Activated CD4-positive, alpha-beta memory T cell treated with anti-CD3 and anti-CD28 coated beads for 36 hours (primary cell): Measurements from ENCODE around the gene SHISAL1. TPM values are rescaled to one million over a fixed set of nuclear protein-coding genes. Genes with fewer than 3 reads are reported as not detected.
"Not testable (repeated sequence)": the region's sequence is repeated elsewhere in the genome, so short reads cannot be mapped to it uniquely, and the experiment has no call there.

ENCODE experiments used
- CTCF ChIA-PET: fragments of 350-600 bp; sonication (Branson Sonifier 250); formaldehyde crosslinking; loops from one replicate; lab custom pipeline; 2021; ENCODE audit warnings: antibody characterized with exemption, inconsistent platforms; lab: Charles Lee
- POLR2A ChIA-PET: fragments of 350-600 bp; sonication (Branson Sonifier 250); formaldehyde crosslinking; loops from one replicate; lab custom pipeline; 2021; ENCODE audit warnings: antibody characterized with exemption; lab: Charles Lee
- DNase-seq: peaks from one replicate; pipeline ENCODE4 v3.0.0-alpha.2; 2020
- H3K27ac Mint-ChIP-seq: one replicate; pipeline ENCODE4 v1.8.0; 2021; ENCODE audit warnings: mixed read lengths
- H3K27me3 Mint-ChIP-seq: one replicate; pipeline ENCODE4 v1.8.0; 2021; ENCODE audit warnings: mixed read lengths
- H3K36me3 Mint-ChIP-seq: one replicate; pipeline ENCODE4 v1.8.0; 2021; ENCODE audit warnings: mixed read lengths
- H3K4me1 Mint-ChIP-seq: one replicate; pipeline ENCODE4 v1.8.0; 2021; ENCODE audit warnings: low read depth, mixed read lengths
- H3K4me3 Mint-ChIP-seq: one replicate; pipeline ENCODE4 v1.8.0; 2021; ENCODE audit warnings: mild to moderate bottlenecking, mixed read lengths
- H3K9me3 Mint-ChIP-seq: one replicate; pipeline ENCODE4 v1.8.0; 2021; ENCODE audit warnings: mixed read lengths
- intact Hi-C: fragments of 100-400 bp; cut with micrococcal nuclease; formaldehyde crosslinking; loops from one replicate; pipeline ENCODE4 v1.15.1; 2023
- total RNA-seq, 2 experiments: library from RNA; stranded (reverse); gene quantifications; one replicate each; pipeline ENCODE4 v1.2.3, GENCODE V29; 2021

The SHISAL1 gene
- total RNA-seq, 2 experiments from 2014 or later = not detected

DNA sequence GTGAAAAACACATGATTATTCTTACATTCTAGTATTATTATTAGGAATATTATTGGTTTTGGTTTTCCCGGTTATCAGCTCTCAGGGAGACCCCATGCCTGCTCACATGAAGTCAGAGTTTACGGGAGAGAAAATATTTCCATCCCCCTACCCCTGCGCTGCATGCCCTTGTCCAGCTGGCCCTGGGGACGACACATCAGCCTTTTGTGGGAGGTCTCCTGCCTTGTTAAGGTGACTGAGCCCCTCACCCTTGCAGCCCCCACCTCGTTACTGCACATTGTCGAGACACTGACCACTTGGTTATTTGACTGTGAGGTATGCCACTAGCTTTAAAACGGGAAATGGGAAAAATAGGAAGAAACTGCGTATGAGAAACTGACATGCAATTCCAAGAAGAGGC is 69.0 kb downstream of the SHISAL1 start:
- POLR2A ChIA-PET = no interaction called here
- Mint-ChIP-seq H3K36me3 (no peaks in the 10 kb centered on the region), H3K27ac (no peak overlapping the region), H3K4me3 (no peak overlapping the region), H3K4me1 (no peaks in the 10 kb centered on the region), H3K9me3 (no peaks in the 10 kb centered on the region), H3K27me3 (peaks cover 38% of the 10 kb centered on the region)
- CTCF ChIA-PET = no interaction called here
- intact Hi-C loops = no loop called here
- DNase-seq = no peak

DNA sequence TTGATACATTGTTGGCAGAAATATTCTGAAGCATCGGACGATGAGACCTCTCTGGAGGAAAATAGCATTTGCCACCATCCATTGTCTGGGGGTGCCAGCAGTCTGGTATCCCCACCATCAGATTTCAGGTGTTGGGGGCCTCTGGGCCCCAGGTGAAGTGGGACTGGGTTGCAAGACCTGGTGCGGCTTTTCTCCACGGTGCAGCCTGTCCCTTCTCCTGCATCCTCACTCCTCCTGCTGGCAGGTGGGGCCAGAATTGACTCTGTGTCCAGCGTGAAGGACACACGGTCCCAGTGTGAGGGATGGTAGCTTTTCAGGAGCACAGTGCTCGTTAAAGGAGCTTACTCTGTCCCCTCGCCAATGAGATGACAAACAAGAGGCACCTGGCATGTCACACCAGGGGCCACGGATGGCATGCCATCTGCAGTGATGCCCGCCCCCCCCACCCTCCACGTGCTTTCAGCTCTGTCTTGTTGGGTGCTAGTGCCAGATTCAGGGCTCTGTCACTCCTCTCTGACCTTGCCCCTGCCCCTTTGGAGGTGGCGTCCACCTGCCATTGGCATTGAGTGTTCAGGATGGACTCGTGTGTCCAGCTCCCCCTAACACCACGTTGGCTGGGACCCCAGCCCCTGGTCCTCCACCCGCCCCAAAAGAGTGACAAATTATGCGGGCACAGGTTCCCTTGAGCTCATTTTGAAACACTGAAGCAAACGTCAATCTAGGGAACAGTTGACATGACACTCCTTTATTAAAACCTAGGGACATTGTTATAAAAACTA is 69.6 kb downstream of the SHISAL1 start:
- H3K36me3 Mint-ChIP-seq = no peaks in the 10 kb centered on the region
- ChIA-PET POLR2A (no interaction called here), CTCF (no interaction called here)
- no peaks in the 10 kb centered on the region for H3K9me3 Mint-ChIP-seq
- no peak overlapping the region for H3K4me3 Mint-ChIP-seq
- no peaks in the 10 kb centered on the region for H3K4me1 Mint-ChIP-seq
- intact Hi-C loops = no loop called here
- peaks cover 36% of the 10 kb centered on the region for H3K27me3 Mint-ChIP-seq
- no peak overlapping the region for H3K27ac Mint-ChIP-seq
- peak; percentile 3 for DNase-seq

DNA sequence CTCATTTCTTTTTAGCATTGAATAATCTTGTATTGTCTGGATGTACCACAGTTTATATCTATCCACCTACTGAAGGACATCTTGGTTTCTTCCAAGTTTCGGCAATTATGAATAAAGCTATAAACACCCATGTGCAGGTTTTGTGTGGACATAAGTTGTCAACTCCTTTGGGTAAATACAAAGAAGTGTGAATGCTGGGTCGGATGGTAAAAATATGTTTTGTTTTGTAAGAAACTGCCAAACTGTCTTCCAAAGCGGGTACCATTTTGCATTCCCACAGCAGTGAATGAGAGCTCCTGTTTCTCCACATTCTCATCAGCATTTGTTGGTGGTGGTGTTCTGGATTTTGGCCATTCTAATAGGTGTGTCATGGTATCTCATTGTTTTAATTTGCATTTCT is 71.6 kb downstream of the SHISAL1 start:
- H3K4me1 Mint-ChIP-seq, CTCF ChIA-PET, H3K9me3 Mint-ChIP-seq, POLR2A ChIA-PET, intact Hi-C loops, H3K27ac Mint-ChIP-seq, H3K36me3 Mint-ChIP-seq, H3K4me3 Mint-ChIP-seq, DNase-seq: not testable (repeated sequence)
- peaks cover 35% of the 10 kb centered on the region for H3K27me3 Mint-ChIP-seq

DNA sequence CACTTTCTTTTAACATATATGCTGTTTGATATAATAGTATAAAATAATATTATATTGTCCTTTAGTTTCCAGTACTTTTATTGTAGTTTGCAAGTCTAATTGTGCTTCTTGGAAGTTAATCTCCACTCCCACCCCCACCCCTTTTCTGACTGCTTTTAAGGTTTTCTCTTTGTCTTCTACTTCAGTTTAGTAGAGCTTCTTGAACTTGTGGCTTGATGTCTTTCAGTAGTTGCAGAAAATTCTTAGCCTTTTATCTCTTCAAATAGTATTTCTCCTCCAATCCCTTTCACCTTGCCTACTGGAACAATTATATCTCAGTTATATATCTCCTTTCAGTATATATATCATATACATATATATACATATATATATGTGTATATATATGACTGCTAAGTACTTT is 75.5 kb downstream of the SHISAL1 start:
- intact Hi-C loops = no loop called here
- H3K27ac Mint-ChIP-seq = no peak overlapping the region
- no peaks in the 10 kb centered on the region for H3K4me1 Mint-ChIP-seq
- ChIA-PET POLR2A (no interaction called here), CTCF (interaction anchor here (0.6 kb wide), 1 partner anchor 591 kb away, joined by 3 read pairs; no protein-coding TSS in a partner anchor)
- DNase-seq = no peak
- peaks cover 13% of the 10 kb centered on the region for H3K27me3 Mint-ChIP-seq
- H3K4me3 Mint-ChIP-seq = no peak overlapping the region
- no peaks in the 10 kb centered on the region for H3K36me3 Mint-ChIP-seq
- no peaks in the 10 kb centered on the region for H3K9me3 Mint-ChIP-seq

DNA sequence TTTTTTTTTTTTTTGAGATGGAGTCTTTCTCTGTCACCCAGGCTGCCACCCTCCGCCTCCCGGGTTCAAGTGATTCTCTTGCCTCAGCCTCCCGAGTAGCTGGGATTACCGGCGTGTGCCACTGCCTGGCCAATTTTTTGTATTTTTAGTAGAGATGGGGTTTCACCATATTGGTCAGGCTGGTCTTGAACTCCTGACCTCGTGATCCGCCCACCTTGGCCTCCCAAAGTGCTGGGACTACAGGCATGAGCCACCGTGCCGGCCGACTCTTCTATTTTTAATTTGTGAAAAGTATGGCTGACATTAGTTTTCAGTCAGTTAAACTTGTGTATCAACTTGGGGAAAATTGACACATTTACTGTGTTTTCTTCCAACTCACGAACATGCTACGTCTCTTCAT is 78.4 kb downstream of the SHISAL1 start:
- intact Hi-C loops, DNase-seq, H3K4me1 Mint-ChIP-seq, H3K36me3 Mint-ChIP-seq, H3K4me3 Mint-ChIP-seq, H3K9me3 Mint-ChIP-seq, H3K27me3 Mint-ChIP-seq, H3K27ac Mint-ChIP-seq, POLR2A ChIA-PET, CTCF ChIA-PET: not testable (repeated sequence)

DNA sequence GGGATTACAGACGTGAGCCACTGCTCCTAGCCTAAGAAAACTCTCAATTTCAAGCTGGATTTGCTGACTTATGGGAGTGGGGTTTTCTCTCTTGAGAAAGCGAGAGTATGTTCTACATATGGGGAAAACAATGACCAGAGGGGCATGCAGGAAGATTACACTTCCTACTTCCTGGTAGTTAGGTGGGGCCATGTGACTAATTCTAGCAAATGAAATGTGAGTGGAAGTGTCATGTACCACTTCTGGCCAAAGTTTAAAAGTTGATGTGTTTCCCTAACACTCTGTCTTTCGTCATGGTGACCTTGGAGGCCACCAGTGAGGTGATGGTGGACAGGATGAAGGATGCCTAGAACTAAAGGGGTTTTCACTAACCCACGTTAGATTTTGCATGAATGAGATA is 81.5 kb downstream of the SHISAL1 start:
- DNase-seq = no peak
- H3K4me1 Mint-ChIP-seq = no peaks in the 10 kb centered on the region

DNA sequence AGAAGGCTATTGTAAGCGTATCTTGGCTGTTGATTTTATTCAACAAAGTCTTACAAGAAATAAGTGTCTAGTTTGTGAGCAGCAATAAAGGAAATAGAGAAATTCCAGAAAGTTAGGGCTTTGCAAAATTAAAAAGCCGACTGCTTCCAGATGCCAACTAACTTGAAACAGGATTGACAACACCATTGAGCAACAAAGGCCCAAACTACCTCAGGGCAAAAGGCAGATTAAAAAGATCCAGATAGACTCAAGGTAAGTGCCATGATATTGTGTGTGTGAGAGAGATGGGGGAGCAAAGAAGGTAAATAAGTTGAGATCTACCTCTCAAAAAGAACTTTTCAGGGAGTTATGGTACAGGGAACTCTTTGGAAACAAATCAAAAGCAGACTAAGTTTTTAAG is 82.9 kb downstream of the SHISAL1 start:
- Mint-ChIP-seq H3K27ac (no peak overlapping the region), H3K4me3 (no peak overlapping the region), H3K9me3 (peaks cover 23% of the 10 kb centered on the region), H3K36me3 (peaks cover 5% of the 10 kb centered on the region), H3K27me3 (peaks cover 11% of the 10 kb centered on the region), H3K4me1 (no peaks in the 10 kb centered on the region)
- POLR2A ChIA-PET = no interaction called here
- intact Hi-C loops = no loop called here
- DNase-seq = no peak
- CTCF ChIA-PET = no interaction called here

More for the DNA sequence above, 81.5 kb downstream of the SHISAL1 start:
- Mint-ChIP-seq H3K4me3 (no peak overlapping the region), H3K27me3 (peaks cover 2% of the 10 kb centered on the region), H3K36me3 (peaks cover 5% of the 10 kb centered on the region), H3K27ac (no peak overlapping the region), H3K9me3 (peaks cover 23% of the 10 kb centered on the region)
- POLR2A ChIA-PET = no interaction called here
- intact Hi-C loops = no loop called here
- CTCF ChIA-PET = no interaction called here

GRCh38 chr22:44229331-44229730 is 83.4 kb downstream of the SHISAL1 start:
- intact Hi-C loops = no loop called here
- DNase-seq = no peak
- Mint-ChIP-seq H3K27me3 (peaks cover 11% of the 10 kb centered on the region), H3K27ac (no peak overlapping the region), H3K4me1 (no peaks in the 10 kb centered on the region), H3K9me3 (peaks cover 23% of the 10 kb centered on the region), H3K4me3 (no peak overlapping the region), H3K36me3 (peaks cover 5% of the 10 kb centered on the region)
- CTCF ChIA-PET = no interaction called here
- POLR2A ChIA-PET = no interaction called here

- no peak overlapping the region for H3K27ac Mint-ChIP-seq
- peaks cover 11% of the 10 kb centered on the region for H3K27me3 Mint-ChIP-seq
- H3K9me3 Mint-ChIP-seq = peaks cover 23% of the 10 kb centered on the region
- H3K36me3 Mint-ChIP-seq = peaks cover 5% of the 10 kb centered on the region
- no peak overlapping the region for H3K4me3 Mint-ChIP-seq
- ChIA-PET CTCF (interaction anchor here (1.0 kb wide), 1 partner anchor 44 kb away, joined by 3 read pairs; no protein-coding TSS in a partner anchor), POLR2A (no interaction called here)
- no peaks in the 10 kb centered on the region for H3K4me1 Mint-ChIP-seq
- intact Hi-C loops = no loop called here
- DNase-seq = no peak
Measured at GRCh38 chr22:44225812-44226211, 86.9 kb downstream of the SHISAL1 start.

DNA sequence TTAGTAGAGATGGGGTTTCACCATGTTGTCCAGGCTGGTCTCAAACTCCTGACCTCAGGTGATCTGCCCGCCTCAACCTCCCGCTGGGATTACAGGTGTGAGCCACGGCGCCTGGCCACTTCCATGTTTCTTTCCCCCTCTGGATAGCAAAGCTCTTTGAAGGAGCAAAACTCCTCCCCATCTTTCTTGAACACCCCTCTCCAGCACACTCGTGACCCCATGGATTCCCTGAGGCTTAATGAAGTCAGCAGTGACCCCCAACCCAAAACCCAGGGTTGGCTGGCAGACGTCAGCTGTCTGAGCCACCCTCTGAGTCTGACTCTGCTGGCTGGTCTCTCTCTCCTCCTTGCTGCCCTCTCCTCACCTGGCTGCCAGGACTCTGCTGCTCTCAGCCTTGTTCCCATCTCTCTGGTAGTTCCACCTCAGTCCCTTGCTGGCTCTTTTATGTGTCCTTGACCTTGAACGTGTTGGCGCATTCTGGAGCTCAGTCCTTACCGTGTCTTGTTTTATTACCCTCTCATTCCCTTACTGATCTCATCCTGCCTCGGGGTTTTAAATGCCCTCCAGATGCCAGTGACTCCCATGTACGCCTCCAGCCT is 87.6 kb downstream of the SHISAL1 start:
- Mint-ChIP-seq H3K4me3 (no peak overlapping the region), H3K27me3 (peaks cover 11% of the 10 kb centered on the region), H3K9me3 (peaks cover 23% of the 10 kb centered on the region), H3K36me3 (peaks cover 5% of the 10 kb centered on the region), H3K27ac (no peak overlapping the region), H3K4me1 (no peaks in the 10 kb centered on the region)
- ChIA-PET CTCF (interaction anchor here (1.0 kb wide), 1 partner anchor 43 kb away, joined by 3 read pairs; no protein-coding TSS in a partner anchor), POLR2A (interaction anchor here (0.8 kb wide), 1 partner anchor 32 kb away, joined by 3 read pairs; no protein-coding TSS in a partner anchor)
- no peak for DNase-seq
- intact Hi-C loops = no loop called here

DNA sequence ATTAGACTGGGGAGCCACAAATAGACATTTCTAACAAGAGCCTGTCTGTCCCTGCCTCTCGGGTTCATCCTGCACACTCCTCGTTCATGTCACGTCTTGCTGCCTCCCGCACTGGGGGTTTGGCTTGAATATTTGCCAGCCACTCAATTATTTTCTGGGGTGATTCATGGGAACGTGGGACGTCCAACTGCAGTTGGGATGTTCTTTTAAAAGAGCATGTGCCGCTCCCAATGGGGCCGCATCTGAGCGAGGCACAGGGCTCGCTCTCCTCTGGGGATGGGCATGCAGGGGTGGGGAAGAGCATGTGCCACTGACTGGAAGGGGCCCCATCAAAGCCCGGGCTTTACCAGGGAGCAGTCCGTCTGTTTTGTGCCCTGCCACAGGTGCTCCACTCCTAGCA is 88.6 kb downstream of the SHISAL1 start:
- intact Hi-C loops = no loop called here
- H3K27me3 Mint-ChIP-seq = peaks cover 9% of the 10 kb centered on the region
- H3K36me3 Mint-ChIP-seq = peaks cover 3% of the 10 kb centered on the region
- no peak for DNase-seq
- no peaks in the 10 kb centered on the region for H3K4me1 Mint-ChIP-seq
- no peak overlapping the region for H3K4me3 Mint-ChIP-seq
- POLR2A ChIA-PET = no interaction called here
- H3K9me3 Mint-ChIP-seq = peaks cover 14% of the 10 kb centered on the region
- CTCF ChIA-PET = no interaction called here
- H3K27ac Mint-ChIP-seq = no peak overlapping the region

DNA sequence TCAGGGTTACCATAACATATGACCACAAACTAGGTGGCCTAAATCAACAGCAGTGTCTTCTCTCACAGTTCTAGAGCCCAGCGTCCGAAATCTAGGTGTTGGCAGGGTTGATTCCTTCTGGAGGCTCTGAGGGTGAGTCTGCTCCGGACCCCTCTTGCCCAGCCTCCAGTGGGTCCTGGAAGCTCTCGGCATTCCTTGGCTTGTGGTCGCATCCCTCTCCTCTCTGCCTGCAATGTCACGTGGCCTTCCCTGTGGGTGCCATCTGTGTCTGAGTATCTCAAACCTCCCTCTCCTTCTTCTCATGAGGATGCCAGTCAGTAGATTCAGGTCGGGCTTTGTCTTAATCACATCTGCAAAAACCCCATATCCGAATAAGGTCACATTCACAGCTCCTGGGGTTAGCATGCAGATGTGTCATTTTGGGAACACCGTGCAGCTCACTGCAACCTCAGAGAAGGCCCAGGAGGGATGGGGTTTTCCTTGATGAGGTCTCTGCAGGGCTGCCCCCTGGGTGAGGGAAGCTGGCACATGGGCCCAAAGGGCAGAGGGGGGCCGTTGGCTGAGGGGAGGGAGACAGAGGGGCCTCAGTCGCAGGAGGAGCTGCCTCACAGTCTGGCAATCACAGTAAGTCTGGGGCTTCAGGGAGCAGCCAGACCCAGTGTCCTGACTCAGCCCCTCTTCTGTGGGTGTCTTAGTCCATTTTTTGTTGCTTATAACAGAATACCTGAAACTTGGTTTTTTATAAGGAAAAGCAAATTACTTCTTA is 90.9 kb downstream of the SHISAL1 start:
- POLR2A ChIA-PET = interaction anchor here (0.6 kb wide), 1 partner anchor 76 kb away, joined by 3 read pairs; no protein-coding TSS in a partner anchor
- Mint-ChIP-seq H3K4me1 (no peaks in the 10 kb centered on the region), H3K36me3 (no peaks in the 10 kb centered on the region), H3K4me3 (no peak overlapping the region), H3K27ac (no peak overlapping the region), H3K9me3 (peaks cover 2% of the 10 kb centered on the region), H3K27me3 (peaks cover 9% of the 10 kb centered on the region)
- DNase-seq = no peak
- intact Hi-C loops = no loop called here
- CTCF ChIA-PET = no interaction called here
